Erythroblast (primary cell): ENCODE data around the gene CNST.
A peak's percentile ranks its signal among the peaks of the same experiment; 100 is the strongest.
"Not testable (repeated sequence)": the region's sequence is repeated elsewhere in the genome, so short reads cannot be mapped to it uniquely, and the experiment has no call there.

Source experiments
- DNase-seq, 2 experiments: peaks; one replicate each; lab custom pipeline; 2025; lab: John Stamatoyannopoulos, UW
- GATA1 ChIP-seq: IDR thresholded peaks from 2 replicates; pipeline ENCODE4 v1.6.1; 2011; ENCODE audit warnings: low read depth, mild to moderate bottlenecking, control low read depth, low read length, moderate library complexity
- POLR2A ChIP-seq: IDR thresholded peaks from 2 replicates; pipeline ENCODE4 v1.6.1; 2011; ENCODE audit warnings: mild to moderate bottlenecking, low read length

The CNST gene

GRCh38 chr1:246607462-246607861, 41.2 kb downstream of the CNST start:
- DNase-seq: no peak
- TF ChIP-seq GATA1: no peak
- no peak for TF ChIP-seq POLR2A

GRCh38 chr1:246608616-246609376, 42.5 kb downstream of the CNST start:
- TF ChIP-seq GATA1: no peak
- TF ChIP-seq POLR2A: no peak
- peak; percentile 12 to 23 for DNase-seq

- TF ChIP-seq POLR2A: no peak
- no peak for TF ChIP-seq GATA1
Measured at GRCh38 chr1:246609632-246610031, 43.4 kb downstream of the CNST start.

GRCh38 chr1:246613096-246613758, 47.0 kb downstream of the CNST start:
- no peak for TF ChIP-seq POLR2A
- TF ChIP-seq GATA1: no peak
- DNase-seq: peak in 1 of 2 experiments; percentile 5

More at GRCh38 chr1:246609632-246610031, 43.4 kb downstream of the CNST start:
- DNase-seq: no peak

- TF ChIP-seq POLR2A (no peak), GATA1 (no peak)
- no peak for DNase-seq
Measured at GRCh38 chr1:246617156-246617555, 50.9 kb downstream of the CNST start.

- DNase-seq: no peak
- no peak for TF ChIP-seq GATA1
- TF ChIP-seq POLR2A: no peak
Measured at GRCh38 chr1:246617768-246618167, 51.5 kb downstream of the CNST start.

- TF ChIP-seq GATA1 (no peak), POLR2A (no peak)
- DNase-seq: peak in 1 of 2 experiments; percentile 5
Measured at GRCh38 chr1:246618240-246618808, 52.1 kb downstream of the CNST start.

- TF ChIP-seq GATA1 (no peak), POLR2A (no peak)
- DNase-seq: no peak
Measured at GRCh38 chr1:246622035-246622652, 55.9 kb downstream of the CNST start.

GRCh38 chr1:246624091-246624490, 57.8 kb downstream of the CNST start:
- TF ChIP-seq GATA1 (no peak), POLR2A (no peak)

GRCh38 chr1:246629030-246629429, 62.8 kb downstream of the CNST start:
- DNase-seq: no peak
- TF ChIP-seq GATA1 (no peak), POLR2A (no peak)

More at GRCh38 chr1:246624091-246624490, 57.8 kb downstream of the CNST start:
- no peak for DNase-seq

- DNase-seq: no peak
- no peak for TF ChIP-seq GATA1
- no peak for TF ChIP-seq POLR2A
Measured at GRCh38 chr1:246629976-246630375, 63.7 kb downstream of the CNST start.

GRCh38 chr1:246631426-246631825, 65.2 kb downstream of the CNST start:
- TF ChIP-seq GATA1: no peak
- no peak for TF ChIP-seq POLR2A
- DNase-seq: no peak

GRCh38 chr1:246632281-246633168, 66.3 kb downstream of the CNST start:
- TF ChIP-seq GATA1: no peak
- TF ChIP-seq POLR2A: no peak
- DNase-seq: no peak

GRCh38 chr1:246634659-246635058, 68.4 kb downstream of the CNST start:
- not testable (repeated sequence) for DNase-seq
